SK-N-MC (cell line): ENCODE data around the gene LRRN2.

ENCODE experiments used
- EZH2 ChIP-seq: fragments of 200-600 bp; sonication (generic); IDR thresholded peaks from one replicate; pipeline ENCODE4 v1.6.1; 2017; ENCODE audit warnings: antibody characterized with exemption
- FOXP2 ChIP-seq: optimal IDR thresholded peaks from 2 replicates; pipeline ENCODE3; 2011; ENCODE audit warnings: mild to moderate bottlenecking, moderate library complexity; ENCODE audit not compliant: insufficient read depth; ENCODE audit errors: extremely low read length, control extremely low read depth
- POLR2AphosphoS5 ChIP-seq: IDR thresholded peaks from 2 replicates; pipeline ENCODE4 v1.6.1; 2012; ENCODE audit warnings: mild to moderate bottlenecking, low read depth, low read length, borderline replicate concordance

DNA sequence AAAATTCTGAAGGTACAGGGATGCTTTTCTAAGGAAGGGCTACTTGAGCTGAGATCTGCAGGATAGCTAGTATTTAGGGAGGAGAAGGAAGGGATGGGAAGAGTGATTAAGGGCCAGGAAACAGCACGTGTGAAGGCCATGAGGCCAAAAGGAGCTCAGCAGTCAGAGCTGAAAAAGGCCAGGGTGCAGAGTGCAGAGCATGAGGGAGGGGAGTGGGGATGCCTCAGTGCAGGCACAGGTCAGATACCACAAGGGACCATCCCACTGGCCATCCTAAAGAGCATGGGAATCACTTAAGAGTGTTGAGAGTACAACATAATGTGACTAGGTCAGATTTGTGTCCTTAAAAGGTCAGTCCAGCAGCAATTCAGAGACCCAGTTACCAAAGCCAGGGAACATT lies 16.0 kb downstream of the LRRN2 start:
- TF ChIP-seq EZH2 (no peak), POLR2AphosphoS5 (no peak), FOXP2 (no peak)
